Activated T-helper 1 cell treated with anti-CD3 and anti-CD28 coated beads, Interleukin-12 subunit alpha, Interleukin-12 subunit beta, Interleukin-2, Interleukin-4 antibody, amounts not matched to agents 30 ng/mL and 10 ng/mL and 1 ng/mL, durations not matched to agents 14 hours and 24 hours and 36 hours (primary cell): ENCODE results near the gene PRKAR2A. TPM values are rescaled to one million over a fixed set of nuclear protein-coding genes. Genes with fewer than 3 reads are reported as not detected.
"Not testable (repeated sequence)": the region's sequence is repeated elsewhere in the genome, so short reads cannot be mapped to it uniquely, and the experiment has no call there.

ENCODE experiments used
- DNase-seq: peaks from one replicate; pipeline ENCODE4 v3.0.0; 2021; ENCODE audit warnings: low spot score
- H3K27ac Mint-ChIP-seq: one replicate; pipeline ENCODE4 v1.8.0; 2021; ENCODE audit warnings: mild to moderate bottlenecking, mixed read lengths
- H3K27me3 Mint-ChIP-seq: one replicate; pipeline ENCODE4 v1.8.0; 2022; ENCODE audit warnings: mild to moderate bottlenecking, moderate library complexity, mixed read lengths; ENCODE audit not compliant: insufficient read depth
- H3K36me3 Mint-ChIP-seq: one replicate; pipeline ENCODE4 v1.8.0; 2021; ENCODE audit warnings: low read depth, mixed read lengths
- H3K4me1 Mint-ChIP-seq: one replicate; pipeline ENCODE4 v1.8.0; 2021; ENCODE audit warnings: low read depth, mixed read lengths
- H3K4me3 Mint-ChIP-seq: one replicate; pipeline ENCODE4 v1.8.0; 2021; ENCODE audit warnings: mild to moderate bottlenecking, moderate library complexity, mixed read lengths
- H3K9me3 Mint-ChIP-seq: one replicate; pipeline ENCODE4 v1.8.0; 2021; ENCODE audit warnings: mixed read lengths
- intact Hi-C: fragments of 100-400 bp; cut with micrococcal nuclease; formaldehyde crosslinking; loops from one replicate; pipeline ENCODE4 v1.15.1; 2024
- total RNA-seq: library from RNA; stranded (reverse); gene quantifications from 2 replicates; pipeline ENCODE4 v1.2.3, GENCODE V29; 2022

Gene PRKAR2A
- total RNA-seq, 1 donor from 2014 or later, result 34.7 TPM

DNA sequence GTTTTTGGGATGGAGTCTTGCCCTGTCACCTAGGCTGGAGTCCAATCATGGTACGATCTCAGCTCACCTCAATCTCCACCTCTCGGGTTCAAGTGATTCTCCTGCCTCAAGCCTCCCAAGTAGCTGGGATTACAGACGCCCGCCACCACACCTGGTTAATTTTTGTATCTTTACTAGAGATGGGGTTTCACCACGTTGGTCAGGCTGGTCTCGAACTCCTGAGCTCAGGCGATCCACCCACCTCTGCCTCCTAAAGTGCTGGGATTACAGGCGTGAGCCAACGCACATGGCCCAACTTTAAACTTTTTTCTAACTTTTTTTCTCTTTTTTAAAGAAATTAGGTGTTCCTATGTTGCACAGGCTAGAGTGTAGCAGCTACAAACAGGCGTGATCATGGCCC is 19.8 kb downstream of the PRKAR2A start:
- intact Hi-C loops, H3K9me3 Mint-ChIP-seq, H3K4me3 Mint-ChIP-seq, H3K4me1 Mint-ChIP-seq, H3K27ac Mint-ChIP-seq, DNase-seq, H3K27me3 Mint-ChIP-seq, H3K36me3 Mint-ChIP-seq: not testable (repeated sequence)

DNA sequence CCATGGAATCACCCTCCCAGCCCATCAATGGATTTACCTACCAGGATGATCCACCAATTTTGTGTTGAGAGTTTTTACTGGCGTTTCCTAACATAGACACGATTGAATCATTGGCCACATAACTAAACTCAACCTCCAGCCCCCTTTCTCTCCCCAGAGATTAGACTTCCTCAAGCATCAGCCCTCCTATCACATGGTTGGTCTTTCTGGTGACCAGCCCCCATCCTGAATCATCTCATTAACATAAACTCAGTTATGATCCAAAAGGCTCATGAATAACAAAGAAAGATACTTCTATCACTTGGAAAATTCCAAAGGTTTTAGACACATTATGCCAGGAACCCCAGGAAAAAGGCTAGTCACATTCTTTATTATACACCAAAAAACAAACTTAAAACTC is 21.2 kb downstream of the PRKAR2A start:
- Mint-ChIP-seq H3K4me1 (no peaks in the 10 kb centered on the region), H3K4me3 (no peak overlapping the region), H3K9me3 (no peaks in the 10 kb centered on the region), H3K36me3 (peaks cover 2% of the 10 kb centered on the region), H3K27me3 (no peaks in the 10 kb centered on the region), H3K27ac (no peak overlapping the region)
- intact Hi-C loops, result no loop called here
- DNase-seq, result no peak

DNA sequence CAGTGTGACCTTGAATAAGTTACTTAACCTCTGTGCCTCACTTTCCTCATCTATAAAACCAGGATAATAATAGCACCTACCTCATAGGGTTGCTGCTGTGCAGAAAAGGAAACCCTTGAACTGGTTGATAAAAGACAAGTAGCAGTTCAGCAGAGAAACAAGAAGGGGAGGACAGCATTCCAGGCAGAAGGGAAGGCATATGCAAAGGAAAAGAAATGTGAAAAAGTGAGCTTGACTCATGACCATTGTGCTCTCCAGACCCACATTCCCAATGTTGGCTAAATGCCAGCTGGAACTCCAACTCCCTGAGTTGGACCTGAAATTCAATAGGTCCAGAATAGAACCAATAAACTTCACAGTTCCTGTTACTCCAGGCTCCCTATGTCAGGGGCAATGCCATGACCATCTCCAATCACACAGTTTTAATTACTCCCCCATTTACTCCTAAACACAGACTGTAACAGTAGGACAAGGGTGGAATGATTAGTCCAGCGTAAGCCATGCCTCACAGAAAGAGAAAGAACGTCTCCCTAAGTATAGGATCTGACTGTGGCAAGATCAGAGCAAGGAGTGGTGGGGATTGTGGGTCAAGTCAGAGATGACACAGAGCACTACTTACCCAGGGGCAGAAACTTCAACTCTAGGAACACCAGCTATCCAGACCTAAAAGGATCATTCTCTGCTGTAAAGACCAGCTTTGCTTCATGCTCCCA is 26.9 kb downstream of the PRKAR2A start:
- no peaks in the 10 kb centered on the region for H3K27me3 Mint-ChIP-seq
- H3K27ac Mint-ChIP-seq, result no peak overlapping the region
- peaks cover 2% of the 10 kb centered on the region for H3K36me3 Mint-ChIP-seq
- DNase-seq, result no peak
- peaks cover 4% of the 10 kb centered on the region for H3K4me1 Mint-ChIP-seq
- H3K9me3 Mint-ChIP-seq, result no peaks in the 10 kb centered on the region
- intact Hi-C loops, result no loop called here
- H3K4me3 Mint-ChIP-seq, result no peak overlapping the region

DNA sequence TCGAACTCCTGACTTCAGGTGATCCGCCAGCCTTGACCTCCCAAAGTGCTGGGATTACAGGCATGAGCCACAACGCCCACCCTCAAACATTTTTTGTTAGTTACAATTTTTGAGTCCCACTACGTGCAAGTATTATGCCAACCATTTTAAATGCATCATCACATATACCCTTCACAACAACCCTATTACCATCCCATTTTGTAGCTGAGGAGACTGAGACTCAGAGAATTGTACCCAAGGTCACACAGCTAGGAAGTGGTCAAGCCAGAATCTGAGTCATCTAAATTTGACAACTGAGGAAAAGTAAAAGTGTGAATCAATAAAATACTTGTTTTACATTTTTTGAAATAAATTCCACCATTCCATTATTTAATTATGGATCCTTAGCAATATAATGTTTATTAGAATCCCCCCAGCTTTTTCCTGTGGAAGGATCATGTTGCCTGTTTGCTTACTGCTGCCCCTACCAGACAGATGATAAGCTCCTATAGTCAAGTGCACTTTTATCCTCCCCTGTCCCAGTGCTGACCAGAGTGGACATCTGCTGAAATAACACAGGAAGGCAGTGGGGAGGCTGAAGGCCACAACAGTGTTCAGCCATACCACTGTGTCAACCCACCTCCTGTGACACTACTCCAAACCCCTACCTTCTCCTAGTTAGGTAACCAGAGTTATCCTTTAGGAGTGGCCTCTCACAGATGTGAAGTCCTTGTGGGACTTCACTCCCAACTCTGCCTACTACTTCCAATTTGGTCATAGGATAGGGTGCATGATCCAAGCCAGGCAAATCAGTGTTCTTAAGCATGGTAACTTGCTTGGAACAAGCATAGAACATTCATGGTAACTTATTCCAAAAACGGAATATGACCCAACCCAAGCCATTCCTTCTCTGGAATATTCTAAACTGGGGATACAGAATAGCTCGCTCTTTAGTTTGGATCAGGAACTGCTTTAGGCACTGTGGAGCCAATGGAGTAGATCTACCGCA is 28.1 kb downstream of the PRKAR2A start:
- Mint-ChIP-seq H3K27me3 (no peaks in the 10 kb centered on the region), H3K27ac (no peak overlapping the region), H3K36me3 (peaks cover 2% of the 10 kb centered on the region), H3K9me3 (no peaks in the 10 kb centered on the region), H3K4me3 (no peak overlapping the region), H3K4me1 (peaks cover 4% of the 10 kb centered on the region)
- intact Hi-C loops, result no loop called here
- DNase-seq, result no peak

GRCh38 chr3:48811524-48811923 is 36.1 kb downstream of the PRKAR2A start:
- Mint-ChIP-seq H3K27me3 (no peaks in the 10 kb centered on the region), H3K27ac (peak overlapping the region; percentile 69), H3K36me3 (peaks cover 4% of the 10 kb centered on the region), H3K4me3 (no peak overlapping the region), H3K4me1 (peaks cover 28% of the 10 kb centered on the region), H3K9me3 (peaks cover 11% of the 10 kb centered on the region)
- no peak for DNase-seq
- intact Hi-C loops, result no loop called here

GRCh38 chr3:48804930-48805329 is 42.7 kb downstream of the PRKAR2A start:
- Mint-ChIP-seq H3K4me3 (no peak overlapping the region), H3K4me1 (peaks cover 11% of the 10 kb centered on the region), H3K27ac (no peak overlapping the region), H3K27me3 (no peaks in the 10 kb centered on the region), H3K9me3 (no peaks in the 10 kb centered on the region), H3K36me3 (peaks cover 5% of the 10 kb centered on the region)
- intact Hi-C loops, result no loop called here
- DNase-seq, result no peak

DNA sequence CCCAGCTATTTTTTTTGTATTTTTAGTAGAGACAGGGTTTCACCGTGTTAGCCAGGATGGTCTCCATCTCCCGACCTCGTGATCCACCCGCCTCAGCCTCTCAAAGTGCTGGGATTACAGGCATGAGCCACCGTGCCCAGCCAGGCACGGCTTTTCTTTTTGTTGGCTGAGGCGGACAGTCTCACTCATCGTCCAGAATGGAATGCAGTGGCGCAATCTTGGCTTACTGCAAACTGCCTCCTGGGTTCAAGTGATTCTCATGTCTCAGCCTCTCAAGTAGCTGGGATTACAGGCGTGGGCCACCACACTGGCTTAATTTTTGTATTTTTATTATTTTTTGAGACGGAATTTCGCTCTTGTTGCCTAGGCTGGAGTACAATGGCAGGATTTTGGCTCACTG is 46.8 kb downstream of the PRKAR2A start:
- DNase-seq, H3K4me1 Mint-ChIP-seq, H3K27ac Mint-ChIP-seq, H3K4me3 Mint-ChIP-seq, H3K9me3 Mint-ChIP-seq, H3K36me3 Mint-ChIP-seq, intact Hi-C loops, H3K27me3 Mint-ChIP-seq: not testable (repeated sequence)

DNA sequence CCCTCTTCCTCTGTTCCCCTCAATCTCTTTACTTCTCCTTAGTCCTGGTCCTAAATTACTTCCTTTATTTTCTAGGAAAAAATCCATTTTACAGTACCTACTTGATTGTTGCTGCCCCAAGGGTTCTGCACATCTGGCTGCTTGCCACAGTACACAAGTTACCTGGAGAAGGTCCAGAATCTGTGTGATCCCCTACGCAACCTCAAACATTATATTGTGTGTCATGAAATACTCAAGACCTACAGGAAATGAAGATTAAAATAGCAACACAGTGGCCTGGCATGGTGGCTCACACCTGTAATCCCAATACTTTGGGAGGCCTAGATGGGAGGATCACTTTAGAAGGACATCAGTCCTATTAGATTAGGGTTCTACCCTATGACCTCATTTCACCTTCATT is 48.7 kb downstream of the PRKAR2A start:
- H3K9me3 Mint-ChIP-seq, result no peaks in the 10 kb centered on the region
- peaks cover 5% of the 10 kb centered on the region for H3K36me3 Mint-ChIP-seq
- intact Hi-C loops, result no loop called here

DNA sequence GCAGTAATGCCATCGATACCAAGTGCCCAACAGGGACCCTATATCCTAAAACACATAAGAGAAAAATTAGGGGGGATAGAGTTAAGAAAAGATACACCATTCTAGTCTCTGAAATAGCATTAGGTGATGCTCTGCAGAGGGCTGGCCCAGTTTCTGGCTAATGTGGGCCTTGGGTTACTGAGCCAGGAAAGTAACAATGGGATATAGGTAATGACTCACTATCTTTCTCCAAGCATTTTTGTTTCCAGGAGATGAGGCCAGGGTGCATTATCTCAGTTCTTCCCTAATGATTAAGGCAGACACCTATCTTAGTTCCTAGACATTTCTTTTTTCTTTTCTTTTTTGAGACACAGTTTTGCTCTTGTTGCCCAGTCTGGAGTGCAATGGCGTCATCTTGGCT is 50.0 kb downstream of the PRKAR2A start:
- Mint-ChIP-seq H3K4me3 (no peak overlapping the region), H3K4me1 (no peaks in the 10 kb centered on the region), H3K9me3 (no peaks in the 10 kb centered on the region), H3K27me3 (no peaks in the 10 kb centered on the region), H3K27ac (peak overlapping the region; percentile 16), H3K36me3 (peaks cover 4% of the 10 kb centered on the region)
- DNase-seq, result no peak
- intact Hi-C loops, result no loop called here

More for the DNA sequence above, 48.7 kb downstream of the PRKAR2A start:
- no peaks in the 10 kb centered on the region for H3K27me3 Mint-ChIP-seq
- DNase-seq, result no peak
- H3K4me1 Mint-ChIP-seq, result no peaks in the 10 kb centered on the region
- H3K4me3 Mint-ChIP-seq, result no peak overlapping the region
- no peak overlapping the region for H3K27ac Mint-ChIP-seq

GRCh38 chr3:48795997-48796732 is 51.5 kb downstream of the PRKAR2A start:
- Mint-ChIP-seq H3K4me1 (no peaks in the 10 kb centered on the region), H3K27ac (no peak overlapping the region), H3K4me3 (no peak overlapping the region), H3K9me3 (no peaks in the 10 kb centered on the region), H3K27me3 (no peaks in the 10 kb centered on the region), H3K36me3 (peaks cover 4% of the 10 kb centered on the region)
- DNase-seq, result no peak
- intact Hi-C loops, result no loop called here

- H3K27ac Mint-ChIP-seq, H3K9me3 Mint-ChIP-seq, H3K4me1 Mint-ChIP-seq, H3K4me3 Mint-ChIP-seq, intact Hi-C loops, H3K27me3 Mint-ChIP-seq, DNase-seq: not testable (repeated sequence)
- H3K36me3 Mint-ChIP-seq, result peaks cover 10% of the 10 kb centered on the region
These were observed 54.2 kb downstream of the PRKAR2A start for GRCh38 chr3:48793484-48793883.

DNA sequence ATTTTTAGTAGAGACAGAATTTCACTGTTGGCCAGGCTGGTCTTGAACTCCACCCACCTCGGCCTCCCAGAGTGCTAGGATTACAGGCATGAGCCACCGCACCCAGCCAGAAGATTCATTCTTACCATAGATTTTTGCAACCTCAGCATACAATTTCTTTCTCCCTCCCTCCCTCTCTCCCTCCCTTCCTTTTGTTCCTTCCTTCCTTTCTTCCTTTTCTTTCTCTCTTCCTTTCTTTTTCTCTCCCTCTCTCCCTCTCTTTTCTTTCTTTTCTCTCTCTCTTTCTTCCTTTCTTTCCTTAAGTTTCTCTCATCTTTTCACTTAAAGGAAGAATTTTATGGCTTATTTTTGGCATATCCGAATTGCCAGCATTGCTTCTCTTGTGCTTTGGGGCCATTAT is 58.0 kb downstream of the PRKAR2A start:
- intact Hi-C loops, result no loop called here
- Mint-ChIP-seq H3K9me3 (no peaks in the 10 kb centered on the region), H3K27me3 (no peaks in the 10 kb centered on the region), H3K4me1 (peaks cover 11% of the 10 kb centered on the region), H3K27ac (no peak overlapping the region), H3K36me3 (peaks cover 14% of the 10 kb centered on the region), H3K4me3 (no peak overlapping the region)
- no peak for DNase-seq
